OCI-LY1 (cell line): Measurements from ENCODE around the gene CAMTA2.

Experiments
- H2AFZ ChIP-seq: fragments of 200-600 bp; sonication (generic), shearing (Covaris generic); 2 replicates; pipeline ENCODE4 v1.6.0; 2014; ENCODE audit warnings: antibody characterized with exemption, mild to moderate bottlenecking, low read length
- H3F3A ChIP-seq: fragments of 200-600 bp; sonication (generic), shearing (Covaris generic); 2 replicates; pipeline ENCODE4 v1.6.0; 2014; ENCODE audit warnings: mild to moderate bottlenecking, antibody characterized with exemption, low read length, moderate library complexity; ENCODE audit not compliant: insufficient read depth
- H3K27ac ChIP-seq: fragments of 200-600 bp; sonication (generic); 2 replicates; pipeline ENCODE4 v1.5.1; 2014; ENCODE audit warnings: low read length, mixed run types, mild to moderate bottlenecking, low read depth; ENCODE audit not compliant: poor library complexity, severe bottlenecking
- H3K27me3 ChIP-seq: fragments of 200-600 bp; sonication (generic); 2 replicates; pipeline ENCODE4 v1.6.0; 2014; ENCODE audit warnings: antibody characterized with exemption, mild to moderate bottlenecking, low read length, moderate library complexity; ENCODE audit not compliant: insufficient read depth
- H3K36me3 ChIP-seq: fragments of 200-600 bp; sonication (generic); 2 replicates; pipeline ENCODE4 v1.6.1; 2014; ENCODE audit warnings: mild to moderate bottlenecking, antibody characterized with exemption, low read length, moderate library complexity, mixed read lengths; ENCODE audit not compliant: insufficient read depth
- H3K4me1 ChIP-seq: fragments of 200-600 bp; sonication (generic); 2 replicates; pipeline ENCODE4 v1.5.1; 2014; ENCODE audit warnings: mild to moderate bottlenecking, low read length, moderate library complexity; ENCODE audit not compliant: insufficient read depth, severe bottlenecking
- H3K4me2 ChIP-seq: fragments of 200-600 bp; sonication (generic), shearing (Covaris generic); 2 replicates; pipeline ENCODE4 v1.6.1; 2014; ENCODE audit warnings: low read length
- H3K4me3 ChIP-seq: fragments of 200-600 bp; sonication (generic); 2 replicates; pipeline ENCODE4 v1.5.1; 2014; ENCODE audit warnings: low read length, low read depth, mild to moderate bottlenecking, mixed read lengths; ENCODE audit not compliant: poor library complexity, severe bottlenecking
- H3K79me2 ChIP-seq: fragments of 200-600 bp; shearing (Covaris generic); 2 replicates; pipeline ENCODE4 v1.6.1; 2016; ENCODE audit warnings: mixed run types, low read length, mixed read lengths; ENCODE audit not compliant: insufficient read depth
- H3K9ac ChIP-seq: fragments of 200-600 bp; sonication (generic), shearing (Covaris generic); 2 replicates; pipeline ENCODE4 v1.6.1; 2014; ENCODE audit warnings: mild to moderate bottlenecking, low read length, mixed read lengths
- H3K9me2 ChIP-seq: fragments of 200-600 bp; sonication (generic), shearing (Covaris generic); 2 replicates; pipeline ENCODE4 v1.6.1; 2014; ENCODE audit warnings: low read depth, mild to moderate bottlenecking, low read length, mixed read lengths
- H3K9me3 ChIP-seq: fragments of 200-600 bp; shearing (Covaris generic); 2 replicates; pipeline ENCODE4 v1.6.1; 2014; ENCODE audit warnings: low read length, mixed read lengths
- H4K20me1 ChIP-seq: fragments of 200-600 bp; sonication (generic), shearing (Covaris generic); 2 replicates; pipeline ENCODE4 v1.6.0; 2016; ENCODE audit warnings: mild to moderate bottlenecking, low read length; ENCODE audit not compliant: insufficient read depth
- EZH2 ChIP-seq: fragments of 200-600 bp; sonication (generic), shearing (Covaris generic); IDR thresholded peaks from 2 replicates; pipeline ENCODE4 v1.8.0; 2017; ENCODE audit warnings: borderline replicate concordance, mixed run types, mild to moderate bottlenecking, antibody characterized with exemption, low read length, moderate library complexity, mixed read lengths
- TF ChIP-seq, protein P1 (sequence below): fragments of 200-600 bp; sonication (generic), shearing (Covaris generic); IDR thresholded peaks from 2 replicates; pipeline ENCODE4 v1.5.1; 2017; ENCODE audit warnings: mild to moderate bottlenecking, antibody characterized with exemption, low read length, moderate library complexity, mixed read lengths

CAMTA2 gene

DNA sequence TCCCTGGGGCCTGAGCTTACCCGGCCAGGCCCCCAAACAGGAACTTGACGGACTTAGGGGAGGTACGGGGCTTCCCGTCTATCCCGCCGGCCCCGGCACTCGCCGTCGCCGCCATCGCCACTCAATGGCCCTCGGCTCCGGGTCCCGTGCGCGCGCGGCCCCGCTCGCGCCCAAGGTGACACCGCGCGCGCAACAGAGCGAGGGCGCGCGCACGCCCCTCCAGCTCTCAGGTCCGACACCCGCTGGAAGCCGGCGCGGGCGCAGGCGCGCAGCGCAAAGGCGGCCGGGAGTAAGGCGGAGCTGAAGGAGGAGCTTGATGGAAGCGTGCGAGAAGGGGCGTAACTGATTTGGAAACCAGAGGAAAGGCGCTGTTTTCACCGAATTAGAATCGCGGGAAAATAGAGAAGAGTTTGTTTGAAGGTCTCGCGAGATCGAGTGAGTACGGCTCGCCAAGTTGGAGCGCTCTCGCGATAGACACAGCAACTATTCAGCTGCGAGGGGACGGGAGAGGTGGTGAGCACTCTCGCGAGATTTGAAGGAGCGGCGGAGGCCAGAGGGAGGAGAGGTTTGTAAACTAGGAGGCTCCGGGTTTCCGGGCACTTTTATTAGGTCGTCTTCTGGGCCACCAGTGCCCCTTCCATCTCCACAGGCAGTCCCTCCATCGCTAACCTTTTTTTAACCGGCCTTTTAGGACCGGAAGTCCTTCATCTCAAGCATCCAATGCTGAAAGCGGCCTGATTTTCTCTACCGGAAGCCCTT, 47.5 kb downstream of the CAMTA2 start, which contains the start of the genes RNF167 and SLC25A11:
TSS of gene RNF167 (plus strand) at position 473 of the 759 bp plus-strand sequence. CDS start 642 bp downstream, outside the sequence.
TSS of gene SLC25A11 (minus strand) at position 251 of the 759 bp plus-strand sequence. CDS start at position 115, 136 bp downstream.
- Histone ChIP-seq H3K9me3 (no peaks in the 10 kb centered on the region), H3K27ac (peak within 1 kb of the TSS; percentile 85), H3K79me2 (peaks cover 16% of the 10 kb centered on the region; the same call in 1 of the 2 replicates), H3F3A (peaks cover 13% of the 10 kb centered on the region), H4K20me1 (no peaks in the 10 kb centered on the region), H3K4me1 (peaks cover 50% of the 10 kb centered on the region), H3K36me3 (peaks cover 71% of the 10 kb centered on the region), H3K4me3 (peak within 1 kb of the TSS; percentile 85), H2AFZ (no peak within 1 kb of the TSS), H3K27me3 (no peaks in the 10 kb centered on the region), H3K9ac (peak within 1 kb of the TSS; percentile 98), H3K9me2 (no peaks in the 10 kb centered on the region), H3K4me2 (peak within 1 kb of the TSS; percentile 100)
- TF ChIP-seq, protein P1, sequence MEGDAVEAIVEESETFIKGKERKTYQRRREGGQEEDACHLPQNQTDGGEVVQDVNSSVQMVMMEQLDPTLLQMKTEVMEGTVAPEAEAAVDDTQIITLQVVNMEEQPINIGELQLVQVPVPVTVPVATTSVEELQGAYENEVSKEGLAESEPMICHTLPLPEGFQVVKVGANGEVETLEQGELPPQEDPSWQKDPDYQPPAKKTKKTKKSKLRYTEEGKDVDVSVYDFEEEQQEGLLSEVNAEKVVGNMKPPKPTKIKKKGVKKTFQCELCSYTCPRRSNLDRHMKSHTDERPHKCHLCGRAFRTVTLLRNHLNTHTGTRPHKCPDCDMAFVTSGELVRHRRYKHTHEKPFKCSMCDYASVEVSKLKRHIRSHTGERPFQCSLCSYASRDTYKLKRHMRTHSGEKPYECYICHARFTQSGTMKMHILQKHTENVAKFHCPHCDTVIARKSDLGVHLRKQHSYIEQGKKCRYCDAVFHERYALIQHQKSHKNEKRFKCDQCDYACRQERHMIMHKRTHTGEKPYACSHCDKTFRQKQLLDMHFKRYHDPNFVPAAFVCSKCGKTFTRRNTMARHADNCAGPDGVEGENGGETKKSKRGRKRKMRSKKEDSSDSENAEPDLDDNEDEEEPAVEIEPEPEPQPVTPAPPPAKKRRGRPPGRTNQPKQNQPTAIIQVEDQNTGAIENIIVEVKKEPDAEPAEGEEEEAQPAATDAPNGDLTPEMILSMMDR: no peak
- no peak for TF ChIP-seq EZH2

DNA sequence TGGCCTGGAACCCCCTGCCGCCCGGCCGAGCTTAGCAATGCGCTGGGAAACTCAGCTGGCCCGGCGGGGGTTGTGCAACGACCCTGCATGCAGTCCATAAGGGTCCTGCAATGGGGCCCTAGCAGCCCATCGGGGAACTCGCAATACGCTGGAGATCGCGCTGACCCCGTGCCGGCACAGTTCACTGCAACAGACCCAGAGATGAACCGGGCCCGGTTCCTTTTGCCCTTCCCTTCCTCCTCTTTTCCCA, 48.0 kb downstream of the CAMTA2 start:
- Histone ChIP-seq H3K27me3 (no peaks in the 10 kb centered on the region), H2AFZ (no peak overlapping the region), H3K4me1 (peaks cover 48% of the 10 kb centered on the region), H3K36me3 (peaks cover 66% of the 10 kb centered on the region), H3K9me2 (no peaks in the 10 kb centered on the region), H3K9me3 (no peaks in the 10 kb centered on the region), H3K27ac (peak overlapping the region; percentile 85), H3K79me2 (peaks cover 16% of the 10 kb centered on the region; the same call in 1 of the 2 replicates), H3K4me3 (peak overlapping the region; percentile 85), H3F3A (peaks cover 8% of the 10 kb centered on the region), H3K4me2 (peak overlapping the region; percentile 84), H4K20me1 (no peaks in the 10 kb centered on the region), H3K9ac (peak overlapping the region; percentile 98)
- no peak for TF ChIP-seq EZH2
- TF ChIP-seq, protein P1: no peak

DNA sequence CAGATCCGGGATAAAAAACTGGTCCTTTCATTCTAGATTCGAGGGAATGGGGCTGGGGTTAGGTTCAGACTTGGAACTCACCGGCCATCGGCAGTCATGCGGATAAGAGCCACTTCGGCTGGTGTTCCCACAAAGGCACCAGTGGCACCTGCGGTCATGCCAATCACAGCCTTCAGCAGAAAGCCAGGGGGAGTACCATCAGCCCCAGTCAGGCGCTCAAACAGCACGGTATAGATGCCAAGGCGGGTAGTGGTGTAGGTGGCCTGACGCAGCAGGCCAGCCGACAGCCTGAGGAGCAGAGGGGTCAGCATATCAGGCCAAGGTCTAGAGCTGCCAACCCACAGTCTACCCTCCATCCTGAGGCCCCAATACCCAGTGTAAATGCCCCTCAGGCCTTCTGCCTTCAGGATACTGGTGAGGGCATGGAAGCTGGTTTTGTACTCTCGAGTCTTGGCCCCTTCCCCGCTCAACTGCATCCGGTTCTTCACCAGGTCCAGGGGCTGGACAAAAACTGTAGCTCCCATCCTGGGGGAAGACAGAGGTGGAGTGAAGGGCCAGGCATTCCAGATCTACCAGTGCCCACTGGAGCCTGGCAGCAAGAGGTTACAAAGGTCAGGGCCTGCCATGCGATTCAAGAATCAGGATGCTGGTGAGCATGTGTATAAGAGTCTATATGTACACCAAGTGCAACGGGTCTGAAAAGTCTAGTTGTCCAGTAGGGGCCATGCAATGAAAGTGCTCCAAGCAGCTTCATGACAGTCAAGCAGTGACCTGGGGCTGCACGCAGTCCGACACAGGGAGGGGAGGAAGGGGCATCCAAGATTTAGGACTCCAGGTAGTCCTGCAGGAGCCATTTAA, 48.6 kb downstream of the CAMTA2 start:
- no peaks in the 10 kb centered on the region for H3K9me2 ChIP-seq
- peaks cover 16% of the 10 kb centered on the region; the same call in 1 of the 2 replicates for H3K79me2 ChIP-seq

More for the DNA sequence above, 48.6 kb downstream of the CAMTA2 start:
- Histone ChIP-seq H3K4me1 (peaks cover 45% of the 10 kb centered on the region), H4K20me1 (no peaks in the 10 kb centered on the region), H3F3A (peaks cover 4% of the 10 kb centered on the region; the same call in 1 of the 2 replicates), H2AFZ (no peak overlapping the region), H3K27me3 (no peaks in the 10 kb centered on the region), H3K4me3 (peak overlapping the region; percentile 85), H3K4me2 (peak overlapping the region; percentile 84), H3K36me3 (peaks cover 61% of the 10 kb centered on the region), H3K9ac (peak overlapping the region; percentile 98), H3K9me3 (no peaks in the 10 kb centered on the region), H3K27ac (peak overlapping the region; percentile 85)
- no peak for TF ChIP-seq EZH2
- TF ChIP-seq, protein P1: no peak; the same call in 1 of the 2 replicates
